Endothelial cell of umbilical vein (primary cell): ENCODE results near the gene MBD6. TPM values are rescaled to one million over a fixed set of nuclear protein-coding genes. Genes with fewer than 3 reads are reported as not detected.

Experiments
- BruUV-seq: library from RNA; stranded (reverse); fragments of 400-500 nt; replicated peaks from 2 replicates; lab custom pipeline; 2021; lab: Mats Ljungman, UMichigan
- CTCF ChIA-PET: fragments of 300-600, 350-600 bp; sonication (Branson Sonifier 250); formaldehyde crosslinking; loops from one replicate; lab custom pipeline; 2021; ENCODE audit warnings: antibody characterized with exemption, inconsistent platforms; lab: Charles Lee
- POLR2A ChIA-PET: fragments of 300-600, 350-600 bp; sonication (Branson Sonifier 250); formaldehyde crosslinking; loops from one replicate; lab custom pipeline; 2021; ENCODE audit warnings: antibody characterized with exemption, inconsistent platforms; lab: Charles Lee
- DNase-seq: peaks from one replicate; pipeline ENCODE4 v3.0.0-alpha.2; 2011; ENCODE audit warnings: low read depth, low spot score
- FAIRE-seq: peaks from 2 replicates; lab custom pipeline; 2011; peaks lifted over from hg19 to GRCh38; lab: Jason Lieb, UNC
- H2AFZ ChIP-seq: 2 replicates; pipeline ENCODE4 v1.6.0; 2012; ENCODE audit warnings: low read depth, low read length, control low read depth, inconsistent platforms
- H3K27ac ChIP-seq: 2 replicates; pipeline ENCODE4 v1.5.1; 2011; ENCODE audit warnings: low read depth, mild to moderate bottlenecking, control low read depth, low read length, moderate library complexity; ENCODE audit not compliant: insufficient read depth
- H3K27me3 ChIP-seq, 2 experiments: 2 replicates each; pipeline versions ENCODE4 v1.6.0 to v1.6.1; 2011; ENCODE audit warnings: low read length in 2 of 2, mixed read lengths in 1 of 2; ENCODE audit not compliant: control insufficient read depth in 2 of 2, insufficient read depth in 2 of 2
- H3K36me3 ChIP-seq, 2 experiments: 2 replicates in 1 of 2; 3 replicates in 1 of 2; pipeline ENCODE4 v1.5.1; 2011; ENCODE audit warnings: low read length in 2 of 2, mild to moderate bottlenecking in 1 of 2, moderate library complexity in 1 of 2; ENCODE audit not compliant: control insufficient read depth in 2 of 2, insufficient read depth in 2 of 2; ENCODE audit errors: extremely low read depth in 1 of 2
- H3K4me1 ChIP-seq: 3 replicates; pipeline ENCODE4 v1.5.1; 2011; ENCODE audit warnings: mild to moderate bottlenecking, low read length; ENCODE audit not compliant: control insufficient read depth, insufficient read depth; ENCODE audit errors: extremely low read depth
- H3K4me2 ChIP-seq: 2 replicates; pipeline ENCODE4 v1.6.1; 2011; ENCODE audit warnings: low read length, control low read depth, mixed read lengths; ENCODE audit not compliant: insufficient read depth
- H3K4me3 ChIP-seq, 3 experiments: fragments of 200-600 bp in 1 of 3; sonication (generic), shearing (Covaris generic) in 1 of 3; replicated peaks in 1 of 3; 2 replicates each; pipeline ENCODE4 v1.5.1; 2011 to 2016; ENCODE audit warnings: control low read depth in 3 of 3, low read length in 3 of 3, mild to moderate bottlenecking in 2 of 3, inconsistent platforms in 1 of 3, low read depth in 1 of 3, moderate library complexity in 1 of 3; ENCODE audit not compliant: insufficient read depth in 1 of 3
- H3K79me2 ChIP-seq: 2 replicates; pipeline ENCODE4 v1.6.0; 2012; ENCODE audit warnings: low read length, inconsistent platforms; ENCODE audit not compliant: control insufficient read depth, insufficient read depth
- H3K9ac ChIP-seq: replicated peaks from 2 replicates; pipeline ENCODE3; 2011; ENCODE audit warnings: low read length, control low read depth; ENCODE audit not compliant: insufficient read depth; ENCODE audit errors: extremely low read depth
- H3K9me1 ChIP-seq: replicated peaks from 3 replicates; pipeline ENCODE4 v1.6.0; 2011; ENCODE audit warnings: mild to moderate bottlenecking, low read length; ENCODE audit not compliant: control insufficient read depth, insufficient read depth; ENCODE audit errors: extremely low read depth
- H3K9me3 ChIP-seq: replicated peaks from 2 replicates; pipeline ENCODE4 v1.5.1; 2012; ENCODE audit warnings: low read length, inconsistent platforms; ENCODE audit not compliant: control insufficient read depth, insufficient read depth
- H4K20me1 ChIP-seq: replicated peaks from 2 replicates; pipeline ENCODE3; 2011; ENCODE audit warnings: mild to moderate bottlenecking, low read length; ENCODE audit not compliant: control insufficient read depth, insufficient read depth; ENCODE audit errors: extremely low read depth
- EZH2 ChIP-seq: IDR thresholded peaks from 2 replicates; pipeline ENCODE4 v1.6.1; 2012; ENCODE audit warnings: borderline replicate concordance, low read depth, mild to moderate bottlenecking, moderate library complexity, low read length, inconsistent platforms; ENCODE audit not compliant: severe bottlenecking
- FOS ChIP-seq: IDR thresholded peaks from 2 replicates; pipeline ENCODE4 v1.6.1; 2011; ENCODE audit warnings: mild to moderate bottlenecking, low read length, moderate library complexity, borderline replicate concordance; ENCODE audit not compliant: insufficient read depth
- GATA2 ChIP-seq: IDR thresholded peaks from 2 replicates; pipeline ENCODE4 v1.7.0; 2011; ENCODE audit warnings: low read depth, mild to moderate bottlenecking, moderate library complexity, mixed read lengths, low read length; ENCODE audit not compliant: insufficient read length, insufficient read depth
- JUN ChIP-seq: IDR thresholded peaks from 2 replicates; pipeline ENCODE4 v1.6.1; 2011; ENCODE audit warnings: borderline replicate concordance, low read depth; ENCODE audit not compliant: insufficient read length, insufficient read depth
- MYC ChIP-seq: IDR thresholded peaks from one replicate; pipeline ENCODE4 v1.6.1; 2011; ENCODE audit warnings: mild to moderate bottlenecking, low read depth, low read length
- POLR2A ChIP-seq: IDR thresholded peaks from 2 replicates; pipeline ENCODE4 v1.6.1; 2012; ENCODE audit warnings: low read depth, mild to moderate bottlenecking, control low read depth, low read length
- POLR2AphosphoS5 ChIP-seq: IDR thresholded peaks from 2 replicates; pipeline ENCODE4 v1.6.1; 2012; ENCODE audit warnings: low read depth, mild to moderate bottlenecking, control low read depth, low read length, moderate library complexity; ENCODE audit not compliant: insufficient read depth
- dilution Hi-C: fragments of 300-500 bp; cut with MboI; formaldehyde crosslinking; loops from one replicate; pipeline ENCODE4 v1.15.0; 2019; ENCODE audit warnings: low sequenced_read_pairs; ENCODE audit not compliant: extremely low pct_ligation_motif_present
- intact Hi-C: fragments of 100-400 bp; cut with micrococcal nuclease; formaldehyde crosslinking; loops from one replicate; pipeline ENCODE4 v1.10.0; 2022
- polyA plus RNA-seq, 4 experiments: library from polyadenylated mRNA; depleted of rRNA in 3 of 4; stranded (reverse) in 3 of 4; unstranded in 1 of 4; fragments of >200 nt; gene quantifications; 2 replicates each; pipeline versions ENCODE4 v1.2.1 to v1.2.3, GENCODE V29; 2011 to 2012; ENCODE audit warnings: missing spikeins in 1 of 4
- total RNA-seq: library from RNA; stranded (reverse); gene quantifications from 2 replicates; pipeline ENCODE4 v1.2.3, GENCODE V29; 2021
- TF ChIP-seq, protein P1 (sequence below), 2 donors: IDR thresholded peaks; 1 replicate in 1 of 2; 2 replicates in 1 of 2; pipeline ENCODE4 v1.5.1; 2011; ENCODE audit warnings: low read length in 2 of 2, mild to moderate bottlenecking in 2 of 2, moderate library complexity in 2 of 2, control low read depth in 1 of 2, inconsistent platforms in 1 of 2, low read depth in 1 of 2; ENCODE audit not compliant: insufficient read depth in 1 of 2; ENCODE audit errors: extremely low read depth in 1 of 2
- TF ChIP-seq, protein P2 (sequence below): IDR thresholded peaks from 2 replicates; pipeline ENCODE4 v1.6.1; 2011; ENCODE audit not compliant: insufficient read depth, insufficient read length

The MBD6 gene
- total and polyA plus RNA-seq, 2 donors (not counting 3 experiments of a cell fraction or from before 2014, with no cell fraction given): 10.6 to 95.2 TPM

DNA sequence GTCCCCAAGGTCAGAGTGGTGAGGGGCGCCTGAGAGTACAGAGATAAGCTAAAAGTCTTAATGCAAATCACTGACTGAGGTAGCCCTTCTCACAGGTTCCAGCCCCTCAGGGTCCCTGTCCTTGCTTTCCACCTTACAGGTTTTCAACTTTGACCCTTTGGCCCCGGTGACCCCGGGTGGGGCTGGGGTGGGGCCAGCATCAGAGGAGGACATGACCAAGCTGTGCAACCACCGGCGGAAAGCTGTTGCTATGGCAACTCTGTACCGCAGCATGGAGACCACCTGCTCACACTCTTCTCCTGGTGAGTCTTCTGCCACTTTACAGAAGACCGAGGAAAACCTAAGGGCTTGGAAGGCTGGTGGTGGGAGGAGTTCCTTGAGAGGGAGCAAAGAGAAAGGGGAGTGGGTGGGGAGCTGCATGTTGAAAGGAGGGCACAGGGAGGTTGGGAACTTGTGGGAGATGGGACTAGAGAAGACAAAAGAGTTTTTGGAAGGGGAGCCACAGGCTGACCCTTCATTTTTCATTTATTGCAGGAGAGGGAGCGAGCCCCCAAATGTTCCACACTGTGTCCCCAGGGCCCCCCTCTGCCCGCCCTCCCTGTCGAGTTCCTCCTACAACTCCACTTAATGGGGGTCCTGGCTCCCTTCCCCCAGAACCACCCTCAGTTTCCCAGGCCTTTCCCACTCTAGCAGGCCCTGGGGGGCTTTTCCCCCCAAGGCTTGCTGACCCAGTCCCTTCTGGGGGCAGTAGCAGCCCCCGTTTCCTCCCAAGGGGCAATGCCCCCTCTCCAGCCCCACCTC, 2.4 kb downstream of the MBD6 start:
- ChIA-PET CTCF (interaction anchor here (1.2 to 1.5 kb wide), 3 partner anchors 14 to 108 kb away, joined by 4 to 6 read pairs (median 5); partner anchors contain the start of genes B4GALNT1 and DCTN2), POLR2A (no interaction called here)
- Histone ChIP-seq H3K27me3 (no peaks in the 10 kb centered on the region), H2AFZ (no peak overlapping the region), H3K79me2 (peaks cover 22% of the 10 kb centered on the region), H3K4me1 (peaks cover 25% of the 10 kb centered on the region), H3K4me3 (no peak overlapping the region), H4K20me1 (no peaks in the 10 kb centered on the region), H3K9me1 (no peaks in the 10 kb centered on the region), H3K27ac (no peak overlapping the region), H3K9ac (no peak overlapping the region), H3K9me3 (no peaks in the 10 kb centered on the region), H3K4me2 (no peak overlapping the region), H3K36me3 (peaks cover 9 to 36% of the 10 kb centered on the region in 2 experiments)
- no peak for DNase-seq
- FAIRE-seq: no peak
- intact Hi-C loops (loop anchor here (5.0 kb wide), 1 partner anchor 38 kb away; the partner anchor contains the start of gene MARS1), dilution Hi-C loops (no loop called here)
- TF ChIP-seq FOS (no peak), POLR2A (no peak), EZH2 (no peak), POLR2AphosphoS5 (no peak), GATA2 (no peak), JUN (no peak), MYC (no peak)
- TF ChIP-seq, protein P1, sequence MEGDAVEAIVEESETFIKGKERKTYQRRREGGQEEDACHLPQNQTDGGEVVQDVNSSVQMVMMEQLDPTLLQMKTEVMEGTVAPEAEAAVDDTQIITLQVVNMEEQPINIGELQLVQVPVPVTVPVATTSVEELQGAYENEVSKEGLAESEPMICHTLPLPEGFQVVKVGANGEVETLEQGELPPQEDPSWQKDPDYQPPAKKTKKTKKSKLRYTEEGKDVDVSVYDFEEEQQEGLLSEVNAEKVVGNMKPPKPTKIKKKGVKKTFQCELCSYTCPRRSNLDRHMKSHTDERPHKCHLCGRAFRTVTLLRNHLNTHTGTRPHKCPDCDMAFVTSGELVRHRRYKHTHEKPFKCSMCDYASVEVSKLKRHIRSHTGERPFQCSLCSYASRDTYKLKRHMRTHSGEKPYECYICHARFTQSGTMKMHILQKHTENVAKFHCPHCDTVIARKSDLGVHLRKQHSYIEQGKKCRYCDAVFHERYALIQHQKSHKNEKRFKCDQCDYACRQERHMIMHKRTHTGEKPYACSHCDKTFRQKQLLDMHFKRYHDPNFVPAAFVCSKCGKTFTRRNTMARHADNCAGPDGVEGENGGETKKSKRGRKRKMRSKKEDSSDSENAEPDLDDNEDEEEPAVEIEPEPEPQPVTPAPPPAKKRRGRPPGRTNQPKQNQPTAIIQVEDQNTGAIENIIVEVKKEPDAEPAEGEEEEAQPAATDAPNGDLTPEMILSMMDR (IDR thresholded peaks at IDR 0.05; ENCODE audit: extremely low read depth in 1 of 2, insufficient read depth in 1 of 2, low read depth in 1 of 2, low read length in 2 of 2): no peak
- TF ChIP-seq, protein P2, sequence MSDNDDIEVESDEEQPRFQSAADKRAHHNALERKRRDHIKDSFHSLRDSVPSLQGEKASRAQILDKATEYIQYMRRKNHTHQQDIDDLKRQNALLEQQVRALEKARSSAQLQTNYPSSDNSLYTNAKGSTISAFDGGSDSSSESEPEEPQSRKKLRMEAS: no peak
- no TSS peak for BruUV-seq
